Measurements from ENCODE around the gene CALR.
"Not testable (repeated sequence)": the region's sequence is repeated elsewhere in the genome, so short reads cannot be mapped to it uniquely, and the experiment has no call there.

Gene CALR

GRCh38 chr19:12952488-12953137 is 14.2 kb downstream of the CALR start:
- in situ Hi-C loops (cut with MboI; ENCODE audit: low sequenced_read_pairs), result no loop called here

DNA sequence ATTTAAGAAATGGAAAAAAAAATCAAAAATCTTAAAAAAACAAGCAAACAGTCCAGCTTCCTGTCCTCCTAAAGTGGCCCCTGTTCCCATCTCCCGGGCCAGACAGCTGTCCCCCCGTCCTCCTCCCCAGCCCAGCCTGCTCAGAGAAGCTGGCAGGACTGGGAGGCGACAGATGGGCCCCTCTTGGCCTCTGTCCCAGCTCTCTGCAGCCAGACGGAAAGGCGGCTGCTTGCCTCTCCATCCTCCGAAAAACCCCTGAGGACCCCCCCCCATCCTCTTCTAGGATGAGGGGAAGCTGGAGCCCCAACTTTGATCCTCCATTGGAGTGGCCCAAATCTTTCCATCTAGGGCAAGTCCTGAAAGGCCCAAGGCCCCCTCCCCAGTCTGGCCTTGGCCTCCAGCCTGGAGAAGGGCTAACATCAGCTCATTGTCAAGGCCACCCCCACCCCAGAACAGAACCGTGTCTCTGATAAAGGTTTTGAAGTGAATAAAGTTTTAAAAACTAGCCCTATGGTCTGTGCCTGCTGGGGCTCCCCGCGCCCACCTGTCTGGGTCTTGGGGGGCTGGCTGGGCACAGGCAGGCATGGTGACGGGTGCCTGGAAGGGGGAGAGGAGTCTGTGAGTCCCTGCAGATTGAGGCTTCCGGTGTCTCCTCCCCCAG is 14.9 kb downstream of the CALR start:
- in situ Hi-C loops (cut with MboI; ENCODE audit: low sequenced_read_pairs), result no loop called here

DNA sequence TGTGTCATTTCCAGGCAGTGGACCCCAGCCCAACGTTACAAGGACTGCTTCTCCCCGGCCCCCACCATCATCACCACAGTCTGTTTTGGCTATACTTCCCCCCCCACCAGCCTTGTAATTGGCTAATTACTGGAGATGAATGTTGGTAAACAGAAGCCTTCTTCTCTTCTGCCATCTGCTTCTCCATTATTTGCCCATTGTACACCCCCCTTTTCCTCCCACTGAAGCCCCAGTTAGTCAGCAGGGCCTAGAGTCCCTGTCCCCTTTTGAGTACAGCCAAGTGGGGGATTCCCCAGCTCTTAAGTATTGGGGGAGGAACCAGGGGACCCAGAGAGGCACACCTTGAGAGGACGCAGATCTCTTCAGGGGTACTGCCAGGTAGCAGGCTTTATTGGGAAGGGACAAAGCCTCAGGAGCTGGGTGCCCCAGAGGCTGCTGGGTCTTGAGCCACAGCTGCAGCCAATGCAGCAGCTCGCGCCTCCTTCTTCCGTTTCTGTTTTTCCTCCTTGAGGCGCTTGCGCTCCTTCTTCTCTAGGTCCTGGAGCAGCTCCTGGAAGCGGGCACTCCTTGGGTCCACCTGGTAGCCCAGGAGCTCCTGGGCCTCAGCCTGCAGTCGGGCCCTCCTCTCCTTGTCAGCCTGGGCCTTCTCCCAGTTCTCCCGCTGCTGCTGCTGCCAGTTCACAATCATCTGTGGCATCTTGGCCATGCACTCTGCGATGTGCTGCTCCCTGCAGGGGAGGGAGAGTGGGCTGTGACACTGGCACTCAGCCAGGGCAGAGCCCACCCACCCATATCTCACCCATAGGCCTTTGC is 15.6 kb downstream of the CALR start:
- in situ Hi-C loops (cut with MboI; ENCODE audit: low sequenced_read_pairs), result no loop called here

DNA sequence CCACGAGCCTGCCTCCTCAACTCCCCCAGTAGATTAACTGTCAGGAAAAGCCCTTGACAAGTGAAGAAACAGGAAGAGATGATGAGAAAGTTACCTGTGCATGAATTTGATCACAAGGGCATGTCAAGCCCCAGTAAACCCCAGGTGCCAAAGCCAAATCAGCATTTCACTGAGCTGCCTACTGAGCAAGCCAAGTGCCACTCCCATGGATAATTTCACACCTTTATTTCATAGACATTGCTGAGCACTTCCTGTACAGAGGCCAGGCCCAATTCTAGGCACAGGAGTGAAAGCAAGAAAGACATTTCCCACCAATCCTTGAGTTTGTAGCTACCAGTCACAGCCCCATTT is 16.2 kb downstream of the CALR start:
- in situ Hi-C loops (cut with MboI; ENCODE audit: low sequenced_read_pairs), result no loop called here

DNA sequence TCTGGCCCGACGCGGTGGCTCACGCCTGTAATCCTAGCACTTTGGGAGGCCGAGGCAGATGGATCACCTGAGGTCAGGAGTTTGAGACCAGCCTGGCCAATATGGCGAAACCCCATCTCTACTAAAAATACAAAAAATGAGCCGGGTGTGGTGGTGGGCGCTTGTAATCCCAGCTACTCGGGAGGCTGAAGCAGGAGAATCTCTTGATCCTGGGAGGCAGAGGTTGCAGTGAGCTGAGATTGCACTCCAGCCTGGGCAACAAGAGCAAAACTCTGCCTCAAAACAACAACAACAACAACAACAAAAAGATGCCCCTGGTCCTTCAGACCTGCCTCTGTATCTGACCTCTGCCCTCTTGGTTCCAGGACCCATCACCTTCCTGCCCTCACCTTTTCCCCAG is 17.2 kb downstream of the CALR start:
- in situ Hi-C loops (cut with MboI; ENCODE audit: low sequenced_read_pairs), result not testable (repeated sequence)

DNA sequence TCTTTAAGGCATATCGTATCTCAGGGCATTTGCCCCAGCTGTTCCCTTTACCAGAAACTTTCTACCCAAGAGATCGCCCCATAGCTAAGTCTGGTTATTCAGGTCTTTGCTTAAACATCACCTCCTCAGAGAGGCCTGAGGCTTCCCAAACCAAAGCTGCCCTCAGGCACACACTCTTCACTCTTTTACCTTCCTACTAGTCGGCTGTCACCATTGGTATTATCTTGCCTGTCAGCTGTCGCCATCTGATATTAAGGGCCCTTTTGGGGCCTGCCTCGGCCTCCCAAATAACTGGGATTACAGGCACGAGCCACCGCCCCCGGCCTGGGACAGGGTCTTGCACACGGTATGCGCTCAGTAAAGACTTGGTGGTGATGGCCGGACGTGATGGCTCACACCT is 17.6 kb downstream of the CALR start:
- in situ Hi-C loops (cut with MboI; ENCODE audit: low sequenced_read_pairs), result no loop called here

GRCh38 chr19:12956446-12957388 is 18.3 kb downstream of the CALR start, which contains the start of gene GADD45GIP1:
Gene GADD45GIP1 (minus strand): TSS chr19:12957223. CDS start chr19:12957212, 11 bp downstream.
- in situ Hi-C loops (cut with MboI; ENCODE audit: low sequenced_read_pairs), result no loop called here

GRCh38 chr19:12957389-12957952 is 19.1 kb downstream of the CALR start:
- in situ Hi-C loops (cut with MboI; ENCODE audit: low sequenced_read_pairs), result not testable (repeated sequence)

DNA sequence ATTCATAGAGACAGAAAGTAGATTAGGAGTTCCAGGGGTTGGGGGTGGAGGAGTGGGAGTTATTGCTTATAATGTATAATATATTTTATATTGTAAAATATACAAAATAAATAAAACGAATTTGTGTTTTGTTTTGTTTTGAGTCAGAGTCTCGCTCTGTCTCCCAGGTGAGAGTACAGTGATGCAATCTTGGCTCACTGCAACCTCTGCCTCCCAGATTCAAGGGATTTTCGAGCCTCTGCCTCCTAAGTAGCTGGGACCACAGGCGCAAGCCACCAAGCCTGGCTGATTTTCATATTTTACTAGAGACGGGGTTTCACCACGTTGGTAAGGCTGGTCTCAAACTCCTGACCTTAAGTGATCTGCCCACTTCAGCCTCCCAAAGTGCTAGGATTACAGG is 21.1 kb downstream of the CALR start:
- in situ Hi-C loops (cut with MboI; ENCODE audit: low sequenced_read_pairs), result no loop called here

DNA sequence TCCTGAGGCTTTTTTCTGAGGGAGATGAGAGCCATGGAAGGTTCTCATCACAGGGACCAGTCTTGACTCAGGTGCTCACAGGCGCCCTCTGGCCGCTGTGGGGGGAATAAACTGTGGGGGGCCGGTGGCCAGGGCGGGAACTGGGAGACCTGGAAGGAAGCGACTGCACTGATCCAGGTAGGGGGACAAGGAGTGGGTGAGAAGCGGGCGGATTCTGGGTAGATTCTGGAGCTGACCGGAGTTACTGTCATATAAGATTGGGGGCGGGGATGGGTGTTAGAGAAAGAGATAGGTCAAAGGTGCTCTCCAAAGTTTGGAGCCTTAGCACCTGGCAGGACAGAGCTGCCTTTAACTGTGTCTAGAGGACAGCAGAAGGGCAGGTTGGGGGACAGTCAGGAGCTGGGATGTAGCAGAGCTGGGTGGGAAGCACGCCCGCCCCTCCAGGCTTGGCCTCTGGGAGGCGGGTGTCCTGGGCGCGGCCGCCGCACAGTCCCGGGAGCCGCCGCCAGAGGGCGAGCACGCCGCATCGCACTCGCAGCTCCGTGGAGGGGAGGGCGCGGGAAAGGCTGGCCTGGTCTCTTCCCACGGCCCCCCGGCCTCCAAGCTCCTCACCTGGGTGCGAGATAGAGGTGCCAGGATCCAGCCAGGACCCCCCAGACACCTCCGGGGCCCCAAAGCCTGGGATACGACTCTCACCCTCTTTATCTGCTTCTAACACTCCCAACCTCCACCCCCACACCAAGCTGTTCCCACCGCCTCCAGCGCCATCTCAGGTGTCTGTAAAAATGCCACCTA is 26.8 kb downstream of the CALR start:
- in situ Hi-C loops (cut with MboI; ENCODE audit: low sequenced_read_pairs), result no loop called here

DNA sequence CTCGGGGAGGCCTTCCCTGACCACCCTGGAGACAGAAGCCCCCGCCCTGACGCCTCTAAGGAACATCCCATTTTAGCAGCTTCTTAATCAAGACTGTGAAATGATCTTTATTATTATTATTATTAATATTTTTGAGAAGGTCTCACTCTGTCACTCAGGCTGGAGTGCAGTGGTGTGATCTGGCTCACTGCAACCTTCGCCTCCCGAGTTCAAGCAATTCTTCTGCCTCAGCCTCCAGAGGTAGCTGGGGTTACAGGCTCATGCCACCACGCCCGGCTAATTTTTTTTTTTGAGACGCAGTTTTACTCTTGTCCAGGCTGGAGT is 27.4 kb downstream of the CALR start:
- in situ Hi-C loops (cut with MboI; ENCODE audit: low sequenced_read_pairs), result no loop called here

DNA sequence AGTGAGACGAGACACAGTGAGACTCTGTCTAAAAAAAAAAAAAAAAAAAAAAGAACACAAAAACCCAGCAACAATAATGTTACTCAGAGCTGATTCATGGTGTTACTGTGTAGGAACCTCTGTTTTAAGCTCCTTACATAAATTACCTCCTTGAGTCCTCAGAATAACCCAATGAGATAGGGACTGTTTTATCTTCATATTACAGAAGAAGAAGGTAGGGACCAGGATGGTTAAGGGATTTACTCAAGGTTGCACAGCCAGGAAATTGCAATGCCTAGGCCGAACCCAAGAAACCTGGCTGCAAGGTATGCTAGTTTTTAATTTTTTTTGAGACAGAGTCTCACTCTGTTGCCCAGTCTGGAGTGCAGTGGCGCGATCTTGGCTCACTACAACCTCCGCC is 29.5 kb downstream of the CALR start:
- in situ Hi-C loops (cut with MboI; ENCODE audit: low sequenced_read_pairs), result no loop called here

- in situ Hi-C loops (cut with MboI; ENCODE audit: low sequenced_read_pairs), result no loop called here
Measured at GRCh38 chr19:12969292-12969988, 31.0 kb downstream of the CALR start, which contains the start of gene DAND5. Gene DAND5 (plus strand): TSS chr19:12969576. CDS start chr19:12969661, 85 bp downstream.

- in situ Hi-C loops (cut with MboI; ENCODE audit: low sequenced_read_pairs), result loop anchor here (5.0 kb wide), 1 partner anchor 122 kb away; no protein-coding TSS in a partner anchor
Measured at GRCh38 chr19:12970070-12970820, 31.8 kb downstream of the CALR start.

DNA sequence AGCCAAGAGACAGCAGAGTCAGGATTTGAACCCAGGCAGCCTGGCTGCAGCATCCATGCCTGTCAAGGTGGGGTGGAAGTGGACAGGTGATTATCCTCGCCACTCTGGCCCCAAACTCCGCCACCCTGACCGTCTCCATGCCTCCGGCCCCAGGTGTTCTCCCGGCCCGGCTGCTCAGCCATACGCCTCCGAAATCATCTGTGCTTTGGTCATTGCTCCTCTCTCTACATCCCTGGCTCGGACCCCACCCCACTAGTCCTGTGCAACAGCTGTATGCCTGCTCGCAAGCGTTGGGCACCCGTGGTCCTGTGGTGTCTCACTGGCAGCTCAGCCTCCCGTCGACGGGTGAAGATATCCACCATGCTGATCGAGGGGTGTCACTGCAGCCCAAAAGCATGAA is 34.8 kb downstream of the CALR start:
- in situ Hi-C loops (cut with MboI; ENCODE audit: low sequenced_read_pairs), result loop anchor here (5.0 kb wide), 1 partner anchor 119 kb away; no protein-coding TSS in a partner anchor

GRCh38 chr19:12974301-12975220 is 36.2 kb downstream of the CALR start:
- in situ Hi-C loops (cut with MboI; ENCODE audit: low sequenced_read_pairs), result loop anchor here (5.0 to 25.0 kb wide), 2 partner anchors 118 to 613 kb away; no protein-coding TSS in a partner anchor

GRCh38 chr19:12975221-12975741 is 36.9 kb downstream of the CALR start:
- in situ Hi-C loops (cut with MboI; ENCODE audit: low sequenced_read_pairs), result loop anchor here (25.0 kb wide), 1 partner anchor 612 kb away; no protein-coding TSS in a partner anchor

Data from HL-60/S4 treated with phorbol 12-myristate 13-acetate at 8.2 ng/mL for 4 days and 3 days (cell line).